NB4 (cell line): ENCODE results near the gene DERA.

Source experiments
- MAX ChIP-seq: IDR thresholded peaks from 2 replicates; pipeline ENCODE4 v1.6.1; 2011; ENCODE audit warnings: low read depth, low read length
- MYC ChIP-seq: IDR thresholded peaks from 2 replicates; pipeline ENCODE4 v1.6.1; 2011; ENCODE audit warnings: low read depth, low read length
- POLR2A ChIP-seq: IDR thresholded peaks from 2 replicates; pipeline ENCODE4 v1.6.1; 2011; ENCODE audit warnings: mild to moderate bottlenecking; ENCODE audit not compliant: insufficient read length; ENCODE audit errors: extremely low read depth
- TF ChIP-seq, protein P1 (sequence below): IDR thresholded peaks from one replicate; pipeline ENCODE4 v1.5.1; 2012; ENCODE audit warnings: low read depth, low read length

DNA sequence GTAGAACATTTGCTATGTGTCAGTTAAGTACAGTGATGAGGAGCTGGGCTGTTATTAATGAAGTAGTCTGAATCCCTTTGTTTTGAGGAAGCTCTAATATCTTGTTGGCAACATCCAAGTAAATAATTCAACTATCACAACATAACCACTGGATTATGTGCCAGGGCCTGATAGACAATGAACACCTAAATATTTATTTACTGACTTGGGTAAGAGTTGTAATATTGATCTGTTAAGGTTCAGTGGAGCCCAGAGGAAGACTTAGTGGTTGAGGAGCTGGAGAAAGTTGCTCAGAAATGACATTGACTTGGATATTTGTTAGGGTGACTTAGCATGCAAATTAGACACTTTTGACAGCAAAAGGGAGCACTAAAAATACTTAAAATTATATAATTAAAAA, 26.8 kb downstream of the DERA start:
- TF ChIP-seq, protein P1, sequence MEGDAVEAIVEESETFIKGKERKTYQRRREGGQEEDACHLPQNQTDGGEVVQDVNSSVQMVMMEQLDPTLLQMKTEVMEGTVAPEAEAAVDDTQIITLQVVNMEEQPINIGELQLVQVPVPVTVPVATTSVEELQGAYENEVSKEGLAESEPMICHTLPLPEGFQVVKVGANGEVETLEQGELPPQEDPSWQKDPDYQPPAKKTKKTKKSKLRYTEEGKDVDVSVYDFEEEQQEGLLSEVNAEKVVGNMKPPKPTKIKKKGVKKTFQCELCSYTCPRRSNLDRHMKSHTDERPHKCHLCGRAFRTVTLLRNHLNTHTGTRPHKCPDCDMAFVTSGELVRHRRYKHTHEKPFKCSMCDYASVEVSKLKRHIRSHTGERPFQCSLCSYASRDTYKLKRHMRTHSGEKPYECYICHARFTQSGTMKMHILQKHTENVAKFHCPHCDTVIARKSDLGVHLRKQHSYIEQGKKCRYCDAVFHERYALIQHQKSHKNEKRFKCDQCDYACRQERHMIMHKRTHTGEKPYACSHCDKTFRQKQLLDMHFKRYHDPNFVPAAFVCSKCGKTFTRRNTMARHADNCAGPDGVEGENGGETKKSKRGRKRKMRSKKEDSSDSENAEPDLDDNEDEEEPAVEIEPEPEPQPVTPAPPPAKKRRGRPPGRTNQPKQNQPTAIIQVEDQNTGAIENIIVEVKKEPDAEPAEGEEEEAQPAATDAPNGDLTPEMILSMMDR = no peak
- TF ChIP-seq POLR2A (no peak), MYC (no peak), MAX (no peak)
